22Rv1 (cell line): Measurements from ENCODE around the gene CORO2B.

Experiments used
- H3K27ac ChIP-seq: fragments of 450-650 bp; 2 replicates; pipeline ENCODE4 v1.5.1; 2017
- CTCF ChIP-seq: fragments of 450-650 bp; IDR thresholded peaks from 2 replicates; pipeline ENCODE4 v1.5.1; 2017; ENCODE audit warnings: mild to moderate bottlenecking
- ZFX ChIP-seq: fragments of 450-650 bp; IDR thresholded peaks from 2 replicates; pipeline ENCODE4 v1.6.1; 2017; ENCODE audit warnings: antibody characterized with exemption, borderline replicate concordance

CORO2B gene

GRCh38 chr15:68658641-68659358 is 80.0 kb downstream of the CORO2B start:
- TF ChIP-seq CTCF (no peak), ZFX (no peak)
- H3K27ac ChIP-seq = no peak overlapping the region

- TF ChIP-seq CTCF (no peak), ZFX (no peak)
- no peak overlapping the region for H3K27ac ChIP-seq
Measured at GRCh38 chr15:68663526-68663925, 84.7 kb downstream of the CORO2B start.

- TF ChIP-seq CTCF (no peak), ZFX (no peak)
- H3K27ac ChIP-seq = no peak overlapping the region
Measured at GRCh38 chr15:68666120-68666811, 87.5 kb downstream of the CORO2B start.

DNA sequence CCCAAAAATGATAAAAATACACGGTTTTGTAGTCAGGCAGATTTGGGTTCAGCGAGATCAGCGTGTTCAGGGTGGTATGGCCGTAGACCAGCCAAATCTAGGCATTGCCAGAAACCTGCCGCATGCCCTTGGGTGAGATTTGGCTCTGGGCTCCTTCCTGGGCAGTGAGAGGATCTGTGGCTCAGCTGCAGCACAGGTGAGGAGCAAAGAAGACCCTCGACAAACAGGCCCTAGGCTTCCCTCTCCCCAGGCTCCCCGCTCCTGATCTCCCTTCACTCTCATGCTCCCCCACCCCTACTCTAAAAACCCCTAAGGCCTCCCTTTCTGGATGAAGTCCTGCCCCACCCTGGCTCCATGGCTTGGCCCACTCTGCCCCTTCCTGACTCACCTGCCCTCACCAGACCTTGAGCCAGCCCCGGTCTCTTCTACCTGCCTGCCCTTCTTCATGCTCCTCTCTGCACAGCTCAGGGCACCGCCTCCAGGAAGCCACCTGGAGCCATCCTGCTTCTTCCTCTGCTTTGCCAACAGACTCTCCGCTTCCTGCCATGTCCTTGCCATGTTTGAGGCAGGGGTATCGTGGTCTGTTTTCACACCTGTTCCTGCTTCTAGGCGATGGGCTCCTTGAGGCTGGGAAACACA is 88.1 kb downstream of the CORO2B start:
- H3K27ac ChIP-seq = no peak overlapping the region

DNA sequence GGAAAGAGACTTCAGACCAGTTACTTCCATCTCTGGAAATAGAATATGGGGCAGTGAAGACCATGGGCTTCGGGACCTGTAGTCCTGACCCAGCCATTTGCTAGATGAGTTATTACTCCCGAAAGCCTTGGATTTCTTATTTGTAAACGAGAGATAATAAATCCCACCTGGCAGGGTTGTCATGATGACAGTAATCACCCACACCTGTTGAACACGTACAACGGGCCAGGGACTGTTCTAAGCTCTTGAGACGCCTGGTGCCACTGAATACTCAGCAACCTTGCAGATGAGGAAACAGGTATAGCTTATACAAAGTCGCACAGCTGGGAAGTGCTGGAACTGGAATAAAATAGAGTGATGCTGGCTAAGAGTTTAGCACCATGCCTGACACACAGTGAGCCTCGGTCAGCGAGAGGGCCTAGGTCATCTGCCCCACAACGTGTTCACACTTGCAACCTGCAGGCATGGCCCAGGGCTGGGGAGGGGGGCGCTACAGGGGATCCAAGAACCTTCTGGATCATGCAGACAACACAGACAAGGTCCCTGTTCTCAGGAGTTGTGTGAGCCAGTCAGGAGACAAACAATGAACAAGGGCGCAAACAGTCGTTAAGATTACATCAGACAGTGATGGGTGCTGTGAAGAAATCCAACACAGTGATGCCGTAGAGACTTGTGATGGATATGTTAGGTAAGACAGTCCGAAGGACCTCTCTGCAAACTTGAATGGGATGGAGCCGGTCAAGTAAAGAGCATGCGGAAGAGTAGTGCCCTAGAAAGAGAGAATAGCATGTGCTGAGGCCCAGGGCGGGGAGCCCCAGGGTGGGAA is 89.2 kb downstream of the CORO2B start:
- TF ChIP-seq CTCF (no peak), ZFX (no peak)
- no peak overlapping the region for H3K27ac ChIP-seq

More for the DNA sequence above, 88.1 kb downstream of the CORO2B start:
- no peak for TF ChIP-seq ZFX

DNA sequence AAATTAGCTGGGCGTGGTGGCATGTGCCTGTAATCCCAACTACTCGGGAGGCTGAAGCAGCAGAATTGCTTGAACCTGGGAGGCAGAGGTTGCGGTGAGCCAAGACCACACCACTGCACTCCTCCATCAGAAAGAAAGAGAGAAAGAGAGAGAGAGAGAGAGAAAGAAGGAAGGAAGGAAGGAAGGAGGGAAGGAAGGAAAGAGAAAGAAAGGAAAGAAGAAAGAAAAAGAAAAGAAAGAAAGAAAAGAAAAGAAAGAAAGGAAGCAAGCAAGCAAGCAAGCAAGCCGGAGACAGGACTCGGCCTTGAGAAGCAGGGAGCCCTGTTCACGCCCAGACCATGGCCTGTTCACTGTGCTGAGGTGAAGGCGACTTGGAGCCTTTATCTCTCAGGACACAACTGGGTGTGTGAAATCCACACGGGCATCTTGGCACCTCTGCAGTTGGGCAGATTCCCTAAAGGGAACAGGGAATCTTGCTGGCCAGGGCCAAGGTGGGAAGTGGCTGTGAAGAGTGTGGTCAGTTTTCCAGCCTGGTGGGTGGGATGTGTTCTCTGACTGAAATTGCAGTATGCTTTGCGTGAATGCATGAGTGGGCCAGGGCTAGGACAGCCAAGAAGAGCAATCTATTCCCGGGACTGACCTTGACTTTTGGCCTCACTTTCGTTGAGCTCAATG is 90.3 kb downstream of the CORO2B start:
- TF ChIP-seq CTCF (no peak), ZFX (no peak)
- H3K27ac ChIP-seq = no peak overlapping the region

DNA sequence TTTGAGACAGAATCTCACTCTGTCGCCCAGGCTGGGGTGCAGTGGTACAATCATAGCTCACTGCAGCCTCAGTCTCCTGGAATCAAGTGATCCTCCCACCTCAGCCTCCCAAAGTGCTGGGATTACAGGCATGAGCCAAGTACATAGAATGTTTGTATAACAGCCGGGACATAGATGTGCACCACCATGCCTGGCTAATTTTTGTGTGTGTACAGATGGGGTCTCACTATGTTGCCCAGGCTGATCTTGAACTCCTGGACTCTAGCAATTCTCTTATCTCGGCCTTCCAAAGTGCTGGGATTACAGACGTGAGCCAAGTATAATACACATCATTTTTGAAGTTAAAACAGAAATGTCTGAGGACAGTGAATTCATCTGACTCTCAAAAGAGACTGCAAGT is 93.5 kb downstream of the CORO2B start:
- no peak for TF ChIP-seq CTCF
- no peak for TF ChIP-seq ZFX
- no peak overlapping the region for H3K27ac ChIP-seq
